Glutamatergic neuron (in vitro differentiated cells): ENCODE data around the gene TMIE. TPM values are rescaled to one million over a fixed set of nuclear protein-coding genes. Genes with fewer than 3 reads are reported as not detected.

ENCODE experiments used
- DNase-seq: peaks from one replicate; pipeline ENCODE4 v3.0.0; 2022
- H3K27ac Mint-ChIP-seq: one replicate; pipeline ENCODE4 v1.8.0; 2020; ENCODE audit warnings: mild to moderate bottlenecking, mixed read lengths, inconsistent platforms; ENCODE audit not compliant: unreplicated experiment
- H3K27me3 Mint-ChIP-seq: one replicate; pipeline ENCODE4 v1.8.0; 2020; ENCODE audit warnings: mild to moderate bottlenecking, moderate library complexity, mixed read lengths, inconsistent platforms; ENCODE audit not compliant: unreplicated experiment
- H3K36me3 Mint-ChIP-seq: one replicate; pipeline ENCODE4 v1.8.0; 2020; ENCODE audit warnings: mild to moderate bottlenecking, mixed read lengths, inconsistent platforms; ENCODE audit not compliant: unreplicated experiment
- H3K4me1 Mint-ChIP-seq: one replicate; pipeline ENCODE4 v1.8.0; 2020; ENCODE audit warnings: mild to moderate bottlenecking, low read depth, mixed read lengths, inconsistent platforms; ENCODE audit not compliant: unreplicated experiment
- H3K4me3 Mint-ChIP-seq: one replicate; pipeline ENCODE4 v1.8.0; 2020; ENCODE audit warnings: mild to moderate bottlenecking, mixed read lengths, inconsistent platforms; ENCODE audit not compliant: unreplicated experiment
- H3K9me3 Mint-ChIP-seq: one replicate; pipeline ENCODE4 v1.8.0; 2020; ENCODE audit warnings: mild to moderate bottlenecking, moderate library complexity, mixed read lengths, inconsistent platforms; ENCODE audit not compliant: unreplicated experiment
- total RNA-seq: library from RNA; stranded (reverse); fragmentation: NEBNext Ultra II Directional; extraction: Animal tissue kit (Norgen Biotek cat#: 25700); gene quantifications from one replicate; pipeline ENCODE4 v1.2.1, GENCODE V29; 2021; ENCODE audit not compliant: unreplicated experiment
- TF ChIP-seq, protein P1 (sequence below): fragments of 200-600 bp; sonication (generic); IDR thresholded peaks from one replicate; pipeline ENCODE4 v1.5.0; 2021; ENCODE audit not compliant: partially characterized antibody, unreplicated experiment

Gene TMIE
- total RNA-seq, 1 donor from 2014 or later = not detected

DNA sequence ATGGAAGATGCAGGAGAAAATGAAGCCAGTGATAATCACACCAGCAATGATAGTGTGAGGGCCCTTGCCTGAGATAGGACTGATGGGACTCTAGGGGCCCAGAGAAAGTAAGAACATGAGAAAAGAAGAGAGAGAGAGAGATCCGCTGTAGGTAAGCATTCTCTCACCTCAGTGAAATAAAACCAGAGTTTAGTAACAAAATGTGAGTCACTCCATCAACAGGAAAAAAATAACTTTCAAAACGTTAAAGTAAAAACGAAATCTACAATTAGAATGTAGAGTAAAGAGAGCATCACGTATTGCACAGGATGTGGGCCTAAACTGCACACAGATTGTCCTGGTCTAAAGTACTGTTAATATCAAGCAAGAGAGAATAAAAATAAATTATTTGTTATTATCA lies 23.2 kb downstream of the TMIE start:
- Mint-ChIP-seq H3K27ac (no peak overlapping the region), H3K4me1 (no peaks in the 10 kb centered on the region), H3K36me3 (no peaks in the 10 kb centered on the region), H3K4me3 (no peak overlapping the region), H3K9me3 (peaks cover 2% of the 10 kb centered on the region), H3K27me3 (peaks cover 2% of the 10 kb centered on the region)
- no peak for DNase-seq
- TF ChIP-seq, protein P1, sequence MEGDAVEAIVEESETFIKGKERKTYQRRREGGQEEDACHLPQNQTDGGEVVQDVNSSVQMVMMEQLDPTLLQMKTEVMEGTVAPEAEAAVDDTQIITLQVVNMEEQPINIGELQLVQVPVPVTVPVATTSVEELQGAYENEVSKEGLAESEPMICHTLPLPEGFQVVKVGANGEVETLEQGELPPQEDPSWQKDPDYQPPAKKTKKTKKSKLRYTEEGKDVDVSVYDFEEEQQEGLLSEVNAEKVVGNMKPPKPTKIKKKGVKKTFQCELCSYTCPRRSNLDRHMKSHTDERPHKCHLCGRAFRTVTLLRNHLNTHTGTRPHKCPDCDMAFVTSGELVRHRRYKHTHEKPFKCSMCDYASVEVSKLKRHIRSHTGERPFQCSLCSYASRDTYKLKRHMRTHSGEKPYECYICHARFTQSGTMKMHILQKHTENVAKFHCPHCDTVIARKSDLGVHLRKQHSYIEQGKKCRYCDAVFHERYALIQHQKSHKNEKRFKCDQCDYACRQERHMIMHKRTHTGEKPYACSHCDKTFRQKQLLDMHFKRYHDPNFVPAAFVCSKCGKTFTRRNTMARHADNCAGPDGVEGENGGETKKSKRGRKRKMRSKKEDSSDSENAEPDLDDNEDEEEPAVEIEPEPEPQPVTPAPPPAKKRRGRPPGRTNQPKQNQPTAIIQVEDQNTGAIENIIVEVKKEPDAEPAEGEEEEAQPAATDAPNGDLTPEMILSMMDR = no peak

DNA sequence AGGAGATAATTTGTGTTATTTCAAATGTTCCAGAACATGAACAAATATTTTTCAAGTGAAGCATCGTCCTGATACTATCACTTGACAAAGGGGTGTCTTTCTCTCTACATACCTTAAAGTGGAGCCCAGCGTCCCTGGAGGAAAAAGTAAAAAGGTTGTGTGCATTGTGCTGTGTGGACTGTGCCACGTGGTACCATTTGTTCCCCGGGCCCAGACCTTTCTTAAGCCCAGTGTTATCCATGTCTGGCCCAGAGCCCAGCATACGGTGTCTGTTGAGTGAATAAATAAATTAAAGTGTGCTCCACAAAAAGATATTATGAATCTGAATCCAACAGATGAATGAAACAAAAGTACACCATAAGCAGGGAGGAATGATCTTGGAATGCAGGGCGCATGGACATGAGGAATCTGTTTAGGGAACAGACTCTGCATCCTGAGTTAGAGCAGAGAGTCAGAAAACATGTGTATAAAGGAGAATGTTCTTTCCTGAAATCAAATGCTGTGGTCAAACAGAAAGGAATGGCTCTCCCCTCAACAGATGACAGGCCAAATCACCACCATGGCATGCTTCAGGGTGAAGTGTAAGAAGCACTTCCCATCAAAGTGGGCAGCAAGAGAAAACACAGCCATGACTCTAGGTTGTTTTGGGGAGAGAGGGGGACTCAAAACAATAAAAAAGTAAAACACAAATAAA lies 24.6 kb downstream of the TMIE start:
- DNase-seq = no peak
- no peak overlapping the region for H3K27ac Mint-ChIP-seq

DNA sequence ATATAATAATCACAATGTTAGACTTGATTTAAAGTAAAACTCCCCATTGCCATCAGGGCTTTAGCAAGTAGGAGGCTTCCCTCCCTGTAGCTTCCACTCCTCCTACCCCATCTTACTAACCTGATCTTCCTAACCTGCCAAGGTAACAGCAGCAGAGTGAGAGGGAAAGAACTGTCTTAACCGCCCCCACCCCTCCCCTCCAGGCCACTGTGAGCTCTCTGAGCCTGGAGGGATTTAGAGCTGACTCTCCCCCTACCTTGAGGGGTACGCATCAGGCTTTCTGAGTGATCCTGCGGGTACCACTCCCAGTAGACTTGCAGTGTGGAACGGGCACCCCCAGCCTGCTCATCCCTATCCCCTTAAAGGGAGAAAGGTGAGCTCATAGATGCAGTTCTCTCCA lies 27.8 kb downstream of the TMIE start:
- H3K27ac Mint-ChIP-seq = no peak overlapping the region
- TF ChIP-seq, protein P1 = no peak
- H3K27me3 Mint-ChIP-seq = no peaks in the 10 kb centered on the region
- DNase-seq = no peak
- no peaks in the 10 kb centered on the region for H3K9me3 Mint-ChIP-seq
- H3K4me1 Mint-ChIP-seq = no peaks in the 10 kb centered on the region
- no peaks in the 10 kb centered on the region for H3K36me3 Mint-ChIP-seq
- H3K4me3 Mint-ChIP-seq = no peak overlapping the region

More for the DNA sequence above, 24.6 kb downstream of the TMIE start:
- H3K4me3 Mint-ChIP-seq = no peak overlapping the region
- no peaks in the 10 kb centered on the region for H3K27me3 Mint-ChIP-seq
- TF ChIP-seq, protein P1 = no peak
- no peaks in the 10 kb centered on the region for H3K9me3 Mint-ChIP-seq
- H3K4me1 Mint-ChIP-seq = no peaks in the 10 kb centered on the region
- no peaks in the 10 kb centered on the region for H3K36me3 Mint-ChIP-seq

DNA sequence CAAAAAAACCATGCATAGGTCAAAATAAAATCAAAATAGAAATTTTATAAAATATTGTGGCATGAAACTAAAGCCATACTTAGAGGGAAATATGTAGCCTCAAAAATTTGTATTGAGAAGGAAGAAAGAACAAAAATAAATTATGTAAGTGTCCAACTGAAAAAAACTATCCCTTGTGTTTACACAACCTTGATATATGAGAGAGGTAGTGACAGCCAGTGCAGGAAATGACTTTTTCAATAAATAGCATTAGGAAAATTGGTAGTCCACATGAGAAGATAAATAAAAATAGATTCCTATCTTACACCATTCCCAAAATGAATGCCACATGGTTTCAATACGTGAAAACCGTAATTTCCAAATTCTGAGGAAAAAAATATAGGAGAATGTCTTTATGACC lies 29.6 kb downstream of the TMIE start:
- H3K4me1 Mint-ChIP-seq = no peaks in the 10 kb centered on the region
- no peak overlapping the region for H3K27ac Mint-ChIP-seq
- no peak for DNase-seq
- H3K36me3 Mint-ChIP-seq = no peaks in the 10 kb centered on the region
- no peaks in the 10 kb centered on the region for H3K27me3 Mint-ChIP-seq
- TF ChIP-seq, protein P1 = no peak
- H3K9me3 Mint-ChIP-seq = no peaks in the 10 kb centered on the region
- no peak overlapping the region for H3K4me3 Mint-ChIP-seq

DNA sequence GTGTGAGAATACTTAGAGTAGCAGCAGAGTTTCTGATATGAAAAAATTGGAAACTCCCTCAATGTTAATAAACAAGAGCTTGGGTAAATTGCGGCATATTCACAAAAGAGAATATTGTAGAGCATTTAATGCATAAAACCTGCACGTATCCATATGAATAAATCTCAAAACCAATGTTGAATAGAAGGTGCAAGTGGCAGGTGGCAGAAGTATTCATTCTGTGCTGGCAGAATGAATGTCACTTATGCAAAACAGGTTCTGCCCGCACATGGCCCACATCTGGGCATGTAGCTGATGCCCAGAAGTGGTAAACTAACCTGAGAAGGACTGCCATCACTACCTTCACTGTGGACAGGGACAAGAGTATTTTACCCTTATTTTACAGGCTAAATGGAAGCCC lies 30.6 kb downstream of the TMIE start:
- H3K27me3 Mint-ChIP-seq = no peaks in the 10 kb centered on the region
- H3K36me3 Mint-ChIP-seq = no peaks in the 10 kb centered on the region
- no peak overlapping the region for H3K27ac Mint-ChIP-seq
- no peaks in the 10 kb centered on the region for H3K9me3 Mint-ChIP-seq
- no peak overlapping the region for H3K4me3 Mint-ChIP-seq
- H3K4me1 Mint-ChIP-seq = no peaks in the 10 kb centered on the region
- no peak for DNase-seq
- TF ChIP-seq, protein P1 = no peak
